Measurements from ENCODE around the gene ZNF597.

DNA sequence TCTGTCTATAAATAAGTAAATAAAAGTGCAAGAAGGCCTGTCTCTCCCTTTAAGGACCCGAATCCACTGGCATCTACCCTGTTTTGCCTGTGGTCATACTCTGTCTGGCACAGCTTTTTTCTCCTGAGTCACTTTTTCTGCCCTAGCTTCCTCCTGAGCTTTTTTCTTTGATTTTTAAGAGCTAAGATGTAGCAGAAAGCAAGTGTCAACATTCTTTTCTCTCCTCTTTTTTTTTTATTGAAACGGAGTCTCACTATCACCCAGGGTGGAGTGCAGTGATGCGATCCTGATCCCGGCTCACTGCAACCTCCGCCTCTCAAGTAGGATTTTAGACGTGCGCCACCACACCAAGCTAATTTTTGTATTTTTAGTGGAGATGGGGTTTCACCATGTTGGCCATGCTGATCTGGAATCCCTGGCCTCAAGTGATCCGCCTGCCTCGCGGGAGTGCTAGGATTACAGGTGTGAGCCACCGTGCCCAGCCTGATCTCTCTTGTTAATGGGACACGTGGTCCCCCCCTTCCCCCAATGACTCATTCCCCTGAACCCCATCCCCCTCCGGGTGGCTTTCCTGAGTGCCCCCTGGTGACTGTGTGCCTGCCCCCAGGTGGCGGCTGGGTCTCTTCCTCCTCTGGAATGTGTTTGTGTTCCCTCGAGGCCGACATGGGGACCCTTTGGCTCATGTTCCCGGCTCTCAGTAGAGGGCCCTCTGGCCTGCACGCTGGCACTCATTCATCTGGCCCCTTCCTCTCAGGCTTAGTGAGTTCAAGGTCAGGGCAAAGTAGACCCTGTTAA lies 37.8 kb upstream of the ZNF597 start:
- TF ChIP-seq, protein P1, sequence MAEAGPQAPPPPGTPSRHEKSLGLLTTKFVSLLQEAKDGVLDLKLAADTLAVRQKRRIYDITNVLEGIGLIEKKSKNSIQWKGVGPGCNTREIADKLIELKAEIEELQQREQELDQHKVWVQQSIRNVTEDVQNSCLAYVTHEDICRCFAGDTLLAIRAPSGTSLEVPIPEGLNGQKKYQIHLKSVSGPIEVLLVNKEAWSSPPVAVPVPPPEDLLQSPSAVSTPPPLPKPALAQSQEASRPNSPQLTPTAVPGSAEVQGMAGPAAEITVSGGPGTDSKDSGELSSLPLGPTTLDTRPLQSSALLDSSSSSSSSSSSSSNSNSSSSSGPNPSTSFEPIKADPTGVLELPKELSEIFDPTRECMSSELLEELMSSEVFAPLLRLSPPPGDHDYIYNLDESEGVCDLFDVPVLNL (CRISPR knock-in tag; IDR thresholded peaks at IDR 0.05; ENCODE audit: borderline replicate concordance, low read depth), result no peak
- TF ChIP-seq, protein P2, sequence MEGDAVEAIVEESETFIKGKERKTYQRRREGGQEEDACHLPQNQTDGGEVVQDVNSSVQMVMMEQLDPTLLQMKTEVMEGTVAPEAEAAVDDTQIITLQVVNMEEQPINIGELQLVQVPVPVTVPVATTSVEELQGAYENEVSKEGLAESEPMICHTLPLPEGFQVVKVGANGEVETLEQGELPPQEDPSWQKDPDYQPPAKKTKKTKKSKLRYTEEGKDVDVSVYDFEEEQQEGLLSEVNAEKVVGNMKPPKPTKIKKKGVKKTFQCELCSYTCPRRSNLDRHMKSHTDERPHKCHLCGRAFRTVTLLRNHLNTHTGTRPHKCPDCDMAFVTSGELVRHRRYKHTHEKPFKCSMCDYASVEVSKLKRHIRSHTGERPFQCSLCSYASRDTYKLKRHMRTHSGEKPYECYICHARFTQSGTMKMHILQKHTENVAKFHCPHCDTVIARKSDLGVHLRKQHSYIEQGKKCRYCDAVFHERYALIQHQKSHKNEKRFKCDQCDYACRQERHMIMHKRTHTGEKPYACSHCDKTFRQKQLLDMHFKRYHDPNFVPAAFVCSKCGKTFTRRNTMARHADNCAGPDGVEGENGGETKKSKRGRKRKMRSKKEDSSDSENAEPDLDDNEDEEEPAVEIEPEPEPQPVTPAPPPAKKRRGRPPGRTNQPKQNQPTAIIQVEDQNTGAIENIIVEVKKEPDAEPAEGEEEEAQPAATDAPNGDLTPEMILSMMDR (IDR thresholded peaks at IDR 0.05), result no peak
- TF ChIP-seq SMAD3 (CRISPR knock-in tag; IDR thresholded peaks at IDR 0.05; ENCODE audit: borderline replicate concordance) (no peak), ELF4 (CRISPR knock-in tag; IDR thresholded peaks at IDR 0.05; ENCODE audit: low read depth) (no peak), MXD4 (CRISPR knock-in tag; IDR thresholded peaks at IDR 0.05; ENCODE audit: borderline replicate concordance) (no peak), ZNF121 (CRISPR knock-in tag; IDR thresholded peaks at IDR 0.05) (no peak)
- TF ChIP-seq, protein P3, sequence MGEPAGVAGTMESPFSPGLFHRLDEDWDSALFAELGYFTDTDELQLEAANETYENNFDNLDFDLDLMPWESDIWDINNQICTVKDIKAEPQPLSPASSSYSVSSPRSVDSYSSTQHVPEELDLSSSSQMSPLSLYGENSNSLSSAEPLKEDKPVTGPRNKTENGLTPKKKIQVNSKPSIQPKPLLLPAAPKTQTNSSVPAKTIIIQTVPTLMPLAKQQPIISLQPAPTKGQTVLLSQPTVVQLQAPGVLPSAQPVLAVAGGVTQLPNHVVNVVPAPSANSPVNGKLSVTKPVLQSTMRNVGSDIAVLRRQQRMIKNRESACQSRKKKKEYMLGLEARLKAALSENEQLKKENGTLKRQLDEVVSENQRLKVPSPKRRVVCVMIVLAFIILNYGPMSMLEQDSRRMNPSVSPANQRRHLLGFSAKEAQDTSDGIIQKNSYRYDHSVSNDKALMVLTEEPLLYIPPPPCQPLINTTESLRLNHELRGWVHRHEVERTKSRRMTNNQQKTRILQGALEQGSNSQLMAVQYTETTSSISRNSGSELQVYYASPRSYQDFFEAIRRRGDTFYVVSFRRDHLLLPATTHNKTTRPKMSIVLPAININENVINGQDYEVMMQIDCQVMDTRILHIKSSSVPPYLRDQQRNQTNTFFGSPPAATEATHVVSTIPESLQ (CRISPR knock-in tag; IDR thresholded peaks at IDR 0.05), result no peak
- TF ChIP-seq, protein P4, sequence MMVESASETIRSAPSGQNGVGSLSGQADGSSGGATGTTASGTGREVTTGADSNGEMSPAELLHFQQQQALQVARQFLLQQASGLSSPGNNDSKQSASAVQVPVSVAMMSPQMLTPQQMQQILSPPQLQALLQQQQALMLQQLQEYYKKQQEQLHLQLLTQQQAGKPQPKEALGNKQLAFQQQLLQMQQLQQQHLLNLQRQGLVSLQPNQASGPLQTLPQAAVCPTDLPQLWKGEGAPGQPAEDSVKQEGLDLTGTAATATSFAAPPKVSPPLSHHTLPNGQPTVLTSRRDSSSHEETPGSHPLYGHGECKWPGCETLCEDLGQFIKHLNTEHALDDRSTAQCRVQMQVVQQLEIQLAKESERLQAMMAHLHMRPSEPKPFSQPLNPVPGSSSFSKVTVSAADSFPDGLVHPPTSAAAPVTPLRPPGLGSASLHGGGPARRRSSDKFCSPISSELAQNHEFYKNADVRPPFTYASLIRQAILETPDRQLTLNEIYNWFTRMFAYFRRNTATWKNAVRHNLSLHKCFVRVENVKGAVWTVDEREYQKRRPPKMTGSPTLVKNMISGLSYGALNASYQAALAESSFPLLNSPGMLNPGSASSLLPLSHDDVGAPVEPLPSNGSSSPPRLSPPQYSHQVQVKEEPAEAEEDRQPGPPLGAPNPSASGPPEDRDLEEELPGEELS (CRISPR knock-in tag; IDR thresholded peaks at IDR 0.05), result no peak
- TF ChIP-seq, protein P5, sequence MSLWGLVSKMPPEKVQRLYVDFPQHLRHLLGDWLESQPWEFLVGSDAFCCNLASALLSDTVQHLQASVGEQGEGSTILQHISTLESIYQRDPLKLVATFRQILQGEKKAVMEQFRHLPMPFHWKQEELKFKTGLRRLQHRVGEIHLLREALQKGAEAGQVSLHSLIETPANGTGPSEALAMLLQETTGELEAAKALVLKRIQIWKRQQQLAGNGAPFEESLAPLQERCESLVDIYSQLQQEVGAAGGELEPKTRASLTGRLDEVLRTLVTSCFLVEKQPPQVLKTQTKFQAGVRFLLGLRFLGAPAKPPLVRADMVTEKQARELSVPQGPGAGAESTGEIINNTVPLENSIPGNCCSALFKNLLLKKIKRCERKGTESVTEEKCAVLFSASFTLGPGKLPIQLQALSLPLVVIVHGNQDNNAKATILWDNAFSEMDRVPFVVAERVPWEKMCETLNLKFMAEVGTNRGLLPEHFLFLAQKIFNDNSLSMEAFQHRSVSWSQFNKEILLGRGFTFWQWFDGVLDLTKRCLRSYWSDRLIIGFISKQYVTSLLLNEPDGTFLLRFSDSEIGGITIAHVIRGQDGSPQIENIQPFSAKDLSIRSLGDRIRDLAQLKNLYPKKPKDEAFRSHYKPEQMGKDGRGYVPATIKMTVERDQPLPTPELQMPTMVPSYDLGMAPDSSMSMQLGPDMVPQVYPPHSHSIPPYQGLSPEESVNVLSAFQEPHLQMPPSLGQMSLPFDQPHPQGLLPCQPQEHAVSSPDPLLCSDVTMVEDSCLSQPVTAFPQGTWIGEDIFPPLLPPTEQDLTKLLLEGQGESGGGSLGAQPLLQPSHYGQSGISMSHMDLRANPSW (CRISPR knock-in tag; conservative IDR thresholded peaks at IDR 0.05; ENCODE audit: low read depth), result no peak

All from WTC11 (cell line).